Measurements from ENCODE around the gene SYT17.
"Not testable (repeated sequence)": the region's sequence is repeated elsewhere in the genome, so short reads cannot be mapped to it uniquely, and the experiment has no call there.

SYT17 gene

DNA sequence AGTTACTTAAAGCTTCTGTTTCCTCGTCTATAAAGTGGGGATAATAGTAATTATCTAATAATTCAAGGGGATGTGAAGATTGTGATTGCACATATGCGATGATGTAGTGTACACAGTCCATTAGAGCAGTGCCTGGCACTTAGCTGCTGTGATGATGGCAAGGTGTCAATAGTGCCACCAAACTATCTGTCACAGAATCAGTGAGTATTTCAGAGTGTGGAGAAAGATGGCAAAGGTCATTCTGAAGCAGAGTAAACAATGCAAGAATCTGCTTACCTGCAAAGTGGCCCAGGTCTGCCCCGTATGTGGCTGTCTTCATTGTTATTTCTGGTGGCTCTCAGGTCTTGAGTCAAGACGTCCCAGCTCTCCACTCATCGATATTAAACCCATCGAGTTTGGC, 15.1 kb downstream of the SYT17 start (continued):
- TF ChIP-seq TSHZ2 (CRISPR knock-in tag; IDR thresholded peaks at IDR 0.05) (no peak), ZFP30 (CRISPR knock-in tag; IDR thresholded peaks at IDR 0.05) (no peak)
- TF ChIP-seq, protein P1, sequence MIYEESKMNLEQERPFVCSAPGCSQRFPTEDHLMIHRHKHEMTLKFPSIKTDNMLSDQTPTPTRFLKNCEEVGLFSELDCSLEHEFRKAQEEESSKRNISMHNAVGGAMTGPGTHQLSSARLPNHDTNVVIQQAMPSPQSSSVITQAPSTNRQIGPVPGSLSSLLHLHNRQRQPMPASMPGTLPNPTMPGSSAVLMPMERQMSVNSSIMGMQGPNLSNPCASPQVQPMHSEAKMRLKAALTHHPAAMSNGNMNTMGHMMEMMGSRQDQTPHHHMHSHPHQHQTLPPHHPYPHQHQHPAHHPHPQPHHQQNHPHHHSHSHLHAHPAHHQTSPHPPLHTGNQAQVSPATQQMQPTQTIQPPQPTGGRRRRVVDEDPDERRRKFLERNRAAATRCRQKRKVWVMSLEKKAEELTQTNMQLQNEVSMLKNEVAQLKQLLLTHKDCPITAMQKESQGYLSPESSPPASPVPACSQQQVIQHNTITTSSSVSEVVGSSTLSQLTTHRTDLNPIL (CRISPR knock-in tag; IDR thresholded peaks at IDR 0.05; ENCODE audit: low read depth) = no peak

DNA sequence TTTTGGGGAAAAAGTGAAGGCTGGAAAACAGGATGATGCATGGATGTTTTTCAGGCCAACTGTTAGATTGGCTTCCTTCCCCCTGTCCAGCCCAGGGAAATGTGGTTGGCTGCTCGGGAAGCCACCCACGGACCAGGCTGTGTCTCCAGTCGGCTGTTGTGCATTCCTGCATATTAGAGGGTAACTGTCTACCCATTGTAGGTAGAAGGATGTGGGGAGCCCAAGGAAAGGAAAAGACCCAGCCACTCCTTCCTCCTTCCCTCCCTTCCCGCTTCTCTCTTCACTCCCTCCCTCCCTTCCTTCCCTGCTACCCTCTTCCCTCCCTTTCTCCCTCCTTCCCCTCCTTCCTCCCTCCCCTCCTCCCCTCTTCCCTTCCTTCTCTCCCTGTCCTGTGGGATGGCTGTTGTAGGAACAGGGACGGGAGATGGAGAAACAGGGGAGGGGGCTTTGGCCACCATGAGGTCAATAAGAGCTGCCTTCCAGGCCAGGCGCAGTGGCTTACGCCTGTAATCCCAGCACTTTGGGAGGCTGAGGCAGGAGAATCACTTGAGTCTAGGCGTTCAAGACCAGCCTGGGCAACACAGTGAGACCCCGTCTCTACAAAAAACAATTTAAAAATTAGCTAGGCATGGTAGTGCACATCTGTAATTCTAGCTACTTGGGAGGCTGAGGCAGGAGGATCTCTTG, 16.9 kb downstream of the SYT17 start:
- TF ChIP-seq ZC3H10 (CRISPR knock-in tag; IDR thresholded peaks at IDR 0.05) (no peak), ZNF70 (CRISPR knock-in tag; IDR thresholded peaks at IDR 0.05) (no peak), RARB (CRISPR knock-in tag; IDR thresholded peaks at IDR 0.05) (no peak), ZFP30 (CRISPR knock-in tag; IDR thresholded peaks at IDR 0.05) (no peak), ZNF565 (CRISPR knock-in tag; conservative IDR thresholded peaks at IDR 0.05; ENCODE audit: low read depth) (no peak), GLIS3 (CRISPR knock-in tag; IDR thresholded peaks at IDR 0.05) (no peak)

DNA sequence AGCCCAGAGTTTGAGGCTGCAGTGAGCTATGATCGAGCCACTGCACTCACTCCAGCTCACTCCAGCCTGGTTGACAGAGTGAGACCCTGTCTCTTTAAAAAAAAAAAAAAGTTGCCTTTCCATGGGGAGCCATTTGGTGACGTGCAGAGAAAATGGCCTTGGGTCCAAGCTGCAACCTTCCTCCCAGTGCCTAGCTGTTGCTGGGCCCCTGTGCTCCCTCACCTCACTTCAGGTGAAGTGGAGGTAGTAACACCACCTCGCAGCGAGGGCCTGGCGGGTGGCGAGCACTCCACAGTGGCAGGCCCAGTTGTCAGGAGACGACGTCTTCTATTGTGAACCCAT, 17.4 kb downstream of the SYT17 start:
- ATAC-seq = no peak

More for the DNA sequence above, 16.9 kb downstream of the SYT17 start:
- ATAC-seq = no peak

DNA sequence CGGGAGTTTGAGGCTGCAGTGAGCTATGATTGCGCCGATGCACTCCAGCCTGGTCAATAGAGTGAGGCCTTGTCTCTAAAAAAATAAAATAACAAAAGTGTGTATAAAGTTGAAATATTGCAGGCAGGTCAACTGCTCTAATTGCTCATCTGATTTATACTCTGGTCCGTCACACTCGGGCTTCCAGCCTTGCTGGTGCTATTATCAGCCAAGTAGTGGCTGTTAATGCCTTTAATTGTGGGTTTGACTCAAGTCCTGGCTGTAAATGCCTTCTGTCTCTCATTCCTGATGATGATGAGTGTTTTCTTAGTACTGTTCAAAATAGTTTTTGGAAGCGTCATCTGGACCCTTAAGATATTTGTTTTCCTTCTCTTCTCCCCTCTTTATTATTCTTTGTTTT, 18.4 kb downstream of the SYT17 start:
- ATAC-seq = no peak
- TF ChIP-seq, protein P1 (CRISPR knock-in tag; IDR thresholded peaks at IDR 0.05; ENCODE audit: low read depth) = no peak
- TF ChIP-seq POU6F1 (CRISPR knock-in tag; IDR thresholded peaks at IDR 0.05; ENCODE audit: borderline replicate concordance, low read depth) = no peak
- no peak for TF ChIP-seq TSHZ2 (CRISPR knock-in tag; IDR thresholded peaks at IDR 0.05)
- no peak for TF ChIP-seq ZFP3 (CRISPR knock-in tag; IDR thresholded peaks at IDR 0.05)
- TF ChIP-seq TCF4 (CRISPR knock-in tag; IDR thresholded peaks at IDR 0.05; ENCODE audit: borderline replicate concordance) = no peak

More for the DNA sequence above, 17.4 kb downstream of the SYT17 start:
- TF ChIP-seq ARNTL (CRISPR knock-in tag; IDR thresholded peaks at IDR 0.05; ENCODE audit: borderline replicate concordance, low read depth) = no peak
- no peak for TF ChIP-seq TCF4 (CRISPR knock-in tag; IDR thresholded peaks at IDR 0.05; ENCODE audit: borderline replicate concordance)

GRCh38 chr16:19187961-19188360, 19.9 kb downstream of the SYT17 start:
- not testable (repeated sequence) for ATAC-seq
- peak; percentile 85 for TF ChIP-seq ZNF8 (CRISPR knock-in tag; IDR thresholded peaks at IDR 0.05)
